Stimulated activated CD8-positive, alpha-beta memory T cell treated with anti-CD3 and anti-CD28 coated beads, Interleukin-7, amount 100 ng/mL, for 48 hours (primary cell): Measurements from ENCODE around the gene SPEF2.

Experiments
- DNase-seq, 2 donors: peaks; one replicate each; pipeline ENCODE4 v3.0.0-alpha.2; 2020; ENCODE audit warnings: low read depth in 1 of 2; ENCODE audit errors: extremely low read depth in 1 of 2

The SPEF2 gene

DNA sequence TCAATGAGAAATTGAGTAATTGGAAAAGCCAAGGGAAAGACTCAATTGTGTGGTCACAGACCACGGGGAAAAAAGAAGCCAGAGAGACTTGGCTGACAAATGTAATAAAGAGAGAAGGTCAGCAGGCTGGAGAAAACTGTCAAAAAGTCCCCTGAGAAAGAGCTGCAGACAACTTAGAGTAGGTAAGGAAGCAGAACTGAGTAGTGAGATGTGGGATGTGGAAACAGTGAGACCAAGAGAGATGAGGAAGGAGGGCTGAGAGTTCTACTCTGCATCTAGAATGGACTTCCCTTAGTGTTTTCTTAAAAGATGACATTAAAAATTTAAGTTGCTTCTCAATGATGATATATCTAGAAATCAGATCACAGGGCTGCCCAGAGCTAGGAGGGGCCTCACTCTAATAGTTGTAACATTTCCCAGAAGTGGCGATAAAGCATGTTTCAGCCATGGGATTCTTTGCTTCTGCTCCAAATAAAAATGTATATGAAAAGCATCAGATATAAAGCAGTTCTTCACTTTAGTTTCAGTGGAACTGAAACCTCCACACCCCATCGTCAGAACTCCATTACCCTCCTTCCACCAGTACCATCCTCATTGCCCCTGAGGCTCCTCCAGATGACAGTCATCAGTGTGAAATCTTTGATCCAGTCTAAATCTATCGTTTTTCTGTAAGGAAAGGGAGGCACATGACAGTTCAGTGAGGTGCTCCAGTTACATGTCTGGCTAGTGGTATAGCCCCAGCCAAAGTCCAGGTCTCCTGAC is 80.6 kb downstream of the SPEF2 start:
- DNase-seq: no peak

DNA sequence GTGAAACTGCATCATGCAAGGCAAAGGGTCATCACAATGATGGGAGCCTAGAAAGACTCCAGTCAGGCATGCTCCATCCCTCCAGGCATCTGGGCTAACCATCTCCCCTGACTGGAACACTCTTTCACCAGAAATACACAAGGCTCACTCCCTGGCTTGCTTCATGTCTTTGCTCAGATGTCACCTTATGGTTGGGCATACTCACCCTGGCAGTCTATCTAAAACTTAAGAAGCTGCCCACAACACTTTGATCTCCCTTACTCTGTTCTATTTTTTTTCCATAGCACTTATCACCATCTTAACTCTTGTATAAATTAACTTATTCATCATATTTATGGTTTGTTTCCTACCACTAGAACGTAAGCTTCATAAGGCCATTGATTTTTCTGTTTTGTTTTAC is 90.0 kb downstream of the SPEF2 start:
- no peak for DNase-seq

DNA sequence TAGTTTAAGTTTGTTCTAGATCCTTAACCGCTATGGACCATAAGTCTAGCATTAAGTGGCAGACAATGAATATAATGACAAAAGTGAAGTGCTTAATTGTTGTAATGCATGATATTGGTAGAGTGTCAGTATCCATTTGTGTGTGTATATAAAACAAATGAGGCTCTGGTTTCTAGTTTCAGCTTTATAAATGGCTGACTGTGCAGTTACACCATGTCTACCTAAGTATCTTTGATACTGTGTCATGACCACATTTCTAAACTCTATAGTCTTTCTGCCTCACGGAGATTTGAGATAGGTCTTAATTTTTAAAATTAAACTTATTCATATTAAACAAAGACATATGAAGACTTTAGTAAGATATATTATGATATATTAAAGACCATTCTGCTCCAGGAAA is 92.0 kb downstream of the SPEF2 start:
- no peak for DNase-seq

DNA sequence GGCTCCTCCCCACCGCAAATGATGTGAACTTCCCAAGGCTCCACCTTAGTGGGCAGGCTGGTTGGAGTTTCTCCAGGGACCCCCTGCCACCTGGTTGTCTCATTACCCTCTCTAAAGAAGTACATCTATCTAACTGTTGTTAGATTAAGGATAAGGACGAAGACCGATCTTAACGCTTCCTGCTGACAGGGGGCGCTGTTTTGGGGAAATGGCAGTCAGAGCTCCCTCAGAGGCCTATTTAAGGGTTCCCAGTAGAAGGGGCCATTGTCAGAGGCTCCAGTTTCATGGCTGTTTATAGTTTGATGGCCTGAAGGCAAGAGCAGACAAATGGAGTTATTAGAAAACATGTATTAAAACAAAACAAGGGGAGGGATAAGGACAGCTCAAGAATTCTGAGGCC is 100.1 kb downstream of the SPEF2 start:
- no peak for DNase-seq

DNA sequence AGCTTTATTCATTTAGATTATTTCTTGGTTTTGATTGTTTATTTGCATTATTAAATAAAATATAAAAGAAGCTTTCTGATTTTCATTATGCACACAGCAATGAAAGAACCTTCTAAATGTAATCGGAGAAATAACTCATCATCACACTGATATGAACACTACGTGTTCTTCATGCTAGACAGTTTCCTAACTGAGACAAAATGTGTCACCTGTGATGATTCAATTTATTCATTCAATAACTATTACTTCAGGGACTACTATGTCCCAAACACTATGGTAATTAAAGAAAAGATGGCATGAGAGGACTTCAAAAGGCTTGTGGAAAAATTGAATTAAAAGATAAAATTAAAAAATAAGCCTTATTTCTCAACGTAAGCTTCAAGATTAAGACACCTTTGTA is 118.1 kb downstream of the SPEF2 start:
- no peak for DNase-seq

DNA sequence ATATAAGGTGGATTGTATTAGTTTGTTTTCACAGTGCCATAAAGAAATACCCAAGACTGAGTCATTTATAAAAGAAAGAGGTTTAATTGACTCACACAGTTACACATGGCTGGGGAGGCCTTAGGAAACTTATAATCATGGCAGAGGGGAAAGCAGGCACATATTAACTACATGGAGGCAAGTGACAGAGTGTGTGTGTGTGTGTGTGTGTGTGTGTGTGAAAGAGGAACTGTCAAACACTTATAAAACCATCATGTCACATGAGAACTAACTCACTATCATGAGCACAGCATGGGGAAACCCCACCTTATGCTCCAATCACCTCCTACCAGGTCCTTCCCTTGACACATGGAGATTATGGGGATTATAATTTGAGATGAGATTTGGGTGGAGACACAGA is 118.6 kb downstream of the SPEF2 start:
- peak in 1 of 2 donors; percentile 45 for DNase-seq

DNA sequence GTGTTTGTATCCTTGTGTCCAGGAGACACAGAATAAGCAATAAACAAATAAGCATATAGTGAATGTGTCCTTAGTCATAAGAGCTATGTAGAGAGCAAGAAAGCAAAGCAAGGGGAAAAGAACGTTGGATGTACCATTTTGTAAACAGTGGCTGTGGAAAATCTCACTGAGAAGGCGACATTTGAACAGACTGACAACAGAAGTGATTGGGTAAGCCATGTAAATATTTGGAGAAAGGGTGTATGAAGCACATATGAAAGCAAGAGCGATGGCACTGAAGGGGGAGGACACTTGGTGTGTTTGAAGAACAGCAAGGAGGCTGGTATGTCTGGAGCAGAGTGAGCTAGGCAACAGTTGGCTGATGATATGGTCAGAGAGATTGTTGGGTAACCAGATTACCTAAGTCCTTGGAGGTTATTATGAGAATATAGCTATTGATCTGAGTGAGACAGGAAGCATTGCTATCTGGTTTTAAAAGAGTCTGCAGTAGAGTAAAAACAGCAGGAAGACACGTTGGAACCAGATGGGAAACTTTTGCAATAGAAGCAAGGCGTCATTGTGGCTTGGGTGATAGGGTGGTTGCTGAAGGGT is 123.6 kb downstream of the SPEF2 start:
- no peak for DNase-seq

DNA sequence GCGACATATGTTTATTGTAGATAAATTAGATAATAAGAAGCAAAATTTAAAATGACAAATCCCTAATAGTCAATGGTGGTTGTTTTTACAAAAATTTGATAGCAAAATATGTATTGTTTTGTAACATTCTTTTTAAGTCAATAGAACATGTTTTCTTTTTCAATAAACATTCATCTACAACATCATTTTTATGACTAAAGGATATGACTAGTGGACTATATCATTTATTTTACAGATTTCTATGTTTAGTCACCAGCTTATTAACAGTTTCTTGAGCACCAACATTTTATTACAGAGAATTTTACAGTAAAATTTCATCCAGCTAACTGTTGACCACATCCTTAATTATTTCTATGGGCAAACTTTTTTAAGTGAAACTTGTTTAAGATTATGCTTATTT is 124.3 kb downstream of the SPEF2 start:
- DNase-seq: no peak

DNA sequence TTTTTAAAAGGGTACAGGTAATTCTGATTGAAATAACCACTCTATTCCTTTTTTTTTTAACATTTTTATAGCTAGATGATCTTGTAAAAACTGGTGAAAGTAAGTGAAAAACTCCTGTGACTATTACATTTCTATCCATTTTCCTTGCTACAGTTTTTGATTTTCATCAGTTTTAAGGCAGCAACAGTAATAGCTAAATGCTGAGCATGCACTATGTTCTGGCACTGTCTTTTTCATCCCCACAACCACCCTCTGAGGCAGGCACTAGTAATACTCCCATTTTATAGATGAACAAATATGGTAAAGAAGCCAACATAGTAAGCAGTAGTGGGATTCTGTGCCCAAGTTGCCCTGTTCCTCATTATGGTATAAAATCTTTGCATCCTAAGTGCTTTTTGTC is 126.0 kb downstream of the SPEF2 start:
- no peak for DNase-seq

DNA sequence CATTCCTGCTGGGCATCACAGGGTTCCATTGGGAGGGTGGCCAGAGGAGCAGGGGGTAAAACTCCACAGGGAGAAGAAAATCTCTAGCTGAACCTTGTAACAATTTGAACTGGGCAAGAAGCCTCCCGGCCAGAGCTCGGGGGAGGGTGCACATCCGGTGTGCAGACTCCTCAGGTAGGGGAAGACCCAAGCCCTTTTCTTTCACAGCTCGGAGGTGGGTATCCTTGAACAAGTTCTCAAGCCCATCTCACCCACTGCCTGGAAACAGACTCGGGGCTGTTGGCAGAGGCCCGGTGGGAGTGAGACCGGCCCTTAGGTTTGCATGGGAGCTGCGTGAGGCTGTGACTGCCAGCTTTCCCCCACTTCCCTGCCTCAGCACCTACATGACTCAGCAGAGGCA is 127.5 kb downstream of the SPEF2 start:
- no peak for DNase-seq

DNA sequence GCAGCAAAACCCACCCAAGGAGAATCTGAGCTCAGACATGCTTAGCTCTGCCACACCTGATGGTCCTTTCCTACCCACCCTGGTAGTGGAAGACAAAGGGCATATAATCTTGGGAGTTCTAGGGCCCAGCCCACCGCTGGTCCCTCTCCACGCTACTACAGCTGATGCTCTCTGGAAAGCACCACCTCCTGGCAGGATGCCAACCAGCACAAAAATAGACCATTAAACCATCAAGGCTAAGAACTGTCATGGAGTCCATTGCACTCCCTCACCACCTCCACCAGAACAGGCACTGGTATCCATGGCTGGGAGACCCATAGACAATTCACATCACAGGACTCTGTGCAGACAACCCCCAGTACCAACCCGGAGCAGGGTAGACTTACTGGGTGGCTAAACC is 128.0 kb downstream of the SPEF2 start:
- no peak for DNase-seq

DNA sequence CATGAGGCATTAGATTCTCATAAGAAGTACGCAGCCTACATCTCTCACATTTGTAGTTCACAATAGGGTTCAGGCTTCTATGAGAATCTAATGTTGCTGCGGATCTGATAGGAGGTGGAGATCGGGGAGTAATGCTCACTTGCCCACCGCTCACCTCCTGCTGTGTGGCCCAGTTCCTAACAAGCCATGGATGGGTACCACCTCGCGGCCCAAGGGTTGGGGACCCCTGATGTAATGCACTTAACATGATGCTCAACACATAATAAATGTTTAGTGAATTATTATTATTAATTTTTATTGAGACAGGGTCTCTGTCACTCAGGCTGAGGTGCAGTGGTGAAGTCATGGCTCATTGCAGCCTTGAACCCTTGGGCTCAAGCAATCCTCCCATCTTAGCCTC is 134.3 kb downstream of the SPEF2 start:
- DNase-seq: no peak

DNA sequence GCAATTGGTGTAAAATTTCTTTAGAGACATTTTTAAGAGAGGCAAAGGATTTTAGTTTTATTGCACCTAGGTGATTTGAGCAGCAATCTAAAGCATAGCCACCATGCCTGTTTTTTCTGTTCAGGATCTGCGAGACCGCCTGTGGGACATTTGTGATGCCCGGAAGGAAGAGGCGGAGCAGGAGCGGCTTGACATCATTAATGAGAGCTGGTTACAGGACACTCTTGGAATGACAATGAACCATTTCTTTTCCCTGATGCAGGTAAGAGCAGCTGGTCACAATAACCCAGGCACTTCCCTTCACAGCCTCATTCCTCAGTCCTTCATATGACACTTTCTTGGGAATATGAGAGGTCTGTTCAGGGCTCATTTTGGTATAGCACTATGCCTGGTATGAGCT is 135.8 kb downstream of the SPEF2 start:
- DNase-seq: no peak

DNA sequence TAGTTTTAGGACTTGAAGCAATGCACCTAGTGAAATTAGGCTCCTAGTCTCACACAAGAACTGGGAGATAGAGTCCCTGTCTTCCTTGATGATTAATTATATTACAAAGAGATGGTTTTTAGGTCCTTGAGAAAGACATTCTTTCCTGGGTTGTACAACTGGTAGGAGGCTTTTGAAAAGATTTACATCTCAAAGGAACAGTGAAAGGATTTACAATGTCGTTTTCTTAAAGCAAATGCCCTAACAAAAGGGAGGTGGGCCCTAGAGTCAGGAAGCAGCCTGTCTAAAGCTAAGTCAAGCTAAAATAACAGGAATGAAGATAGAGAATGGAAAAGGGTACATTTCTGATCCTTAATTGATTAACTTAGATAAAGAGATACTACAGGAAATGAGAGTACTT is 136.8 kb downstream of the SPEF2 start:
- DNase-seq: no peak

DNA sequence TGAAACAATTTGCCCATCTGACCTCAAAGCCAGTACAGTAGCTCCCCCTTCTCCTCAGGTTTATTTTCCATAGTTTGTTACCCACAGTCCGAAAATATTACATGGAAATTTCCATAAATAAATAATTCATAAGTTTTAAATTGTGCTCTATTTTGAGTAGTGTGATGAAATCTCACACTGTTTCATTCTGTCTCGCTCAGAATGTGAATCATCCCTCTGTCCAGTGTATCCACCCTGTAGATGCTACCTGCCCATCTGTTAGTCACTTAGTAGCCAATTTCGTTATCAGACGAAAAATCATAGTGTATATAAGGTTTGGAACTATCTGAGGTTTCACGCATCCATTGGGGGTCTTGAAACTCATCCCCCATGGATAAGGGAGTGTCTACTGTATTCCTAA is 138.3 kb downstream of the SPEF2 start:
- DNase-seq: no peak

DNA sequence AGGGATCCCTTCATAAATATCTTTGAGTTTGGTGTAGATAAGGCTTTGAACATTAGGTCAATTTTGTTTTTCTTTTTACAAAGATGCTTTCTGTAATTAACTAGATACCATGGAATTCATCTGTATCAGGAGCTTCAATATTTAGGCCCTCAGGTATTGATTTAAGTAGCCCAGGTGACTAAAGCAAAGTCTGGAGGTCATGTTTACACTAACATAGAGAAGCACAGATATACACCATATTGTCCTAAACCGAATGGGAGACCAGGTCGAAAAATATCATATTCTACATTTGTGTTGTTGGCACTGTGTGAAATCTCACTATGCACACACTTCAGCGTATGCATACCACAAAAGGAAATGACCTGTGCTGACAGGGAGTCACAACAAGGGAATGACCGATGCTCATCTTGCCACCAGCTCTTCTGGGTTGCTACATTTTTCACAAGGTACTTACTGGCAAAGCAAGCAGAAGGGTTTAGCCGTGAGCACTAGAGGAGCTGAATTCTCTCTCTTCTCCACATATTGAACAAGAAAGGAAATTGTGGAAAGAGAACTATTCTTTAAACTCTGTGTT is 140.6 kb downstream of the SPEF2 start:
- DNase-seq: no peak

DNA sequence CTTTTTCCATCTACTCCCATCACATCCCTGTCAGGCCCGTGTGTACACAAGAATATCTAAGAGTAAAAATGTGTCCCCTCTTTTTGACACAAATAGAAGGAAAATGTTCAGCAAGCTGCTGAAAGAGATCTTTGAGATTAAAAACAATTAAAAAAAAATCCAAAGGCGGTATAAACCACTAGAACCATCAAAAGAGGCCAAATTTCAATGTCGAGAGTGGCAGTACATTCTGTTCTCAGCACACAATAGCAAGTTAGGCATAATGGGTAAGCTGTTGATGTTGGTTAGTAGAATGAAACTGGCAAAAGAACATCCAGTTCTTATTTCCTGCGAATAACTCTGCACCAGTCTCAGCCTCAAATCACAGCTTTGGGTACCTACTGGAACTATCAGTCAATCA is 143.9 kb downstream of the SPEF2 start:
- DNase-seq: no peak

DNA sequence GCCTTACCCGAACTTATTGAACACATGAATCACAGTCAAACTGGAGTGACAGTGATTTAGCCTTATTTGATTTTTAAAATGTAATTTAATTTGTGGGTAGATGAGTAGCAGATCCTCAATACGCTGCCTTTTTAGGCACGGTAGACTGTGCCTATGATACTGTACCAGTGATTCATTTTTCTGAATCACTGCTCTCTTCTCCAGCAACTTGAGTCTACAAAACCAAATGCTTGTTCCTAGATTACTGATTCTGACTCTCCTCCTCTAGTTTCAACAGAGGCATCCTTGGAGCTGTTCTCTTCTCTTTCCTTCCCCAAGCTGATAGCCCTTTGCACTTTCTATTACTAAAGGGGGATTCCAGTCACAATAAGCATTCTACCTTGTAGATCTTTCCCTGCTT is 144.7 kb downstream of the SPEF2 start:
- DNase-seq: no peak

DNA sequence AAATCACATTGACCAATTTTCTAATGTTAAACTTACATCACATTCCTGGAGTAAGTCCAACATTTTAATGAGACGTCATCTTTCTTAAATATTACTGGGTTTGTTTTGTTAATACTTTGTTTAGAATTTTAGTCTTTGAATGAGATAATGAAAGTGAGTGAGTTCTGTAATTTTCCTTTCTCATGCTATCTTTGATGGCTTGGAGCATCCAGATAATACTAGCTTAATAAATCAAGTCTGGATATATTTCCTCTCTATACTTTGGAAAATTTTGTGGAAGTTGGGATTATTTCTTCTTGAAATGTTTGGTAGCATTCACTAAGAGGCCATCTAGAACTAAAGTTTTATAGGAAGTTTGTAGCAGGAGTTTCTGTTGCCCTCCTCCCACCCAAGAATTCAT is 148.3 kb downstream of the SPEF2 start:
- DNase-seq: no peak

DNA sequence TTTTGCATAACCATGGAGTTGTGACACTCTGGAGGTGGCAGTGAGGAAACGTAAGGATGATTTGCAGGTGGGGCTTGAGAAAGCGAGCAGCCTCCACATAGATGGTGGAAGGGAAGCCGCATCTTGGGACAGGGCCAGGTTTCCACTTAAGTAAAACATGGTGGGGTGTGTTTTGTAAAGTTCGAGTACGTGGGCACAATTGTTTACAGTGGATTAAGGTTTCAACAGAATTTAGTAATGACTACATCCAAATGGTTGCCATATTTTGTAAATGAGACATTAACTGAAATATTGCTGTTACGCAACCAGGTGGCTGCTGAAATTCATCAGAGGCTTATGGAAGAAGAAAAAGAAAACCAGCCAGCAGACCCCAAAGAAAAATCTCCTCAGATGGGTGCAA is 153.6 kb downstream of the SPEF2 start:
- DNase-seq: no peak

DNA sequence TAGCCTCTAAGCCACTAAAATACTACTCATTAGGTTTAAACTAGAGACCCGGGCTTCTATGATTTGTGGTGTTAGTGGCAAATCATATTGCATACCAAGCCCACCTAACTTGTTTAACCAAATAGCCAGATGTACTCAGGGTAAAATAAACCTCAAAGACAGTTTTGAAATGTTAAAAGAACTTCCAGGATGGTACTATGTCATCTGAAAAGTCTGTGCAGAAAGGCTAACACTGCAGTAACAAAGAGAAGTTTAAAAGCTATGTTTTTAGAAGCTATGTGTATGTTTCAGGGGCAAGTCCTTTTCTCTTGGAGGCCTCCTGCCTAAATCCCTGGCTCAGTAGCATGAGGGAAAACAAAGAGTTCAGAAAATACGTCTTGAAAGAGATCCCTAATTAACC is 154.2 kb downstream of the SPEF2 start:
- DNase-seq: no peak

DNA sequence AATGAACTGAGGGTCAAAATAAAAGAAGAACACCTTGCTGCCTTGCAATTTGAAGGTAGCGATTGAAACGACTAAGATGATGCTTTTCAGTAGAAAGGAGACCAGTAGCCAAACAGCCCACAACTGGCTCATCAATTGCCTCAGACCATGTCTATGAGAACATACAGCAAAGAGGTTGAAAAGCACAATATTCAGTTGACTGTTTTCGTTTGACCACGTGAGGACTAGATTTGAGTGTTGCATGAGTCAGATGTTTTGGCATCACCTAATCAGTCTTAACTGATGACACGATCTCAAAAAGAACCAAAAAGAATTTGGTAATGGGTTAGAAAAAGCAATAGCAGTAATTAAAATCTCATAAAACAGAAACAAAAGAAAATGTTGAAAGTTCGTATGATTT is 156.3 kb downstream of the SPEF2 start:
- DNase-seq: peak in 1 of 2 donors; percentile 21

DNA sequence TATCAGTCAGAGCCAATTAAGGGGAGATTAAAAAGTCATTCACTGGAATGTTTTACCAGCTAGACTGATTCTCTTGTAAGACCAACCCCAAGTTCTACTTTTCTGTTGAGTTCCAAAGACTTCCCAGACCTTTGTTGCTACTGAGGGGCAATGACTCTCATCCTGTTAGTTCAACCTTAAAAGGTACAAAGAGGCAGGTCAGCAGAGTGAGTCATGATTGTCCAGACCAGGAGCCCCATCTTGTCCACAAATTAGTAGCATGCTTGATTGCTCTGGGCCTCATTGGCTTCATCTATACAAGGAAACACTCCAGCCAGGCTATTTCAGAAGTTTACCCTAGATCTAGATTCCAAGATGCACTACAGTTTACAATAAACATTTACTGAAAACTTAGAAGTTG is 159.1 kb downstream of the SPEF2 start:
- DNase-seq: no peak
